Measurements from ENCODE around the gene DSCAM.

DSCAM gene

GRCh38 chr21:40153351-40153750 lies 693.6 kb downstream of the DSCAM start:
- no peak for DNase-seq

GRCh38 chr21:40152476-40152875 lies 694.5 kb downstream of the DSCAM start:
- DNase-seq = no peak

GRCh38 chr21:40151611-40152010 lies 695.3 kb downstream of the DSCAM start:
- no peak for DNase-seq

- DNase-seq = no peak
Measured at GRCh38 chr21:40146216-40146837, 700.6 kb downstream of the DSCAM start.

GRCh38 chr21:40143822-40144525 lies 703.0 kb downstream of the DSCAM start:
- peak; percentile 10 to 72 for DNase-seq

- no peak for DNase-seq
Measured at GRCh38 chr21:40141621-40142020, 705.3 kb downstream of the DSCAM start.

- DNase-seq = no peak
Measured at GRCh38 chr21:40140675-40141074, 706.3 kb downstream of the DSCAM start.

- DNase-seq = no peak
Measured at GRCh38 chr21:40139636-40140035, 707.3 kb downstream of the DSCAM start.

- DNase-seq = no peak
Measured at GRCh38 chr21:40136571-40136970, 710.4 kb downstream of the DSCAM start.

GRCh38 chr21:40134731-40135492 lies 712.0 kb downstream of the DSCAM start:
- DNase-seq = no peak

GRCh38 chr21:40130476-40130875 lies 716.5 kb downstream of the DSCAM start:
- no peak for DNase-seq

GRCh38 chr21:40129809-40130208 lies 717.1 kb downstream of the DSCAM start:
- no peak for DNase-seq

GRCh38 chr21:40128891-40129290 lies 718.1 kb downstream of the DSCAM start:
- no peak for DNase-seq

- peak in 1 of 2 donors; percentile 4 for DNase-seq
Measured at GRCh38 chr21:40120940-40121575, 725.9 kb downstream of the DSCAM start.

- DNase-seq = no peak
Measured at GRCh38 chr21:40118527-40118926, 728.4 kb downstream of the DSCAM start.

- DNase-seq = no peak
Measured at GRCh38 chr21:40117236-40117635, 729.7 kb downstream of the DSCAM start.

- DNase-seq = no peak
Measured at GRCh38 chr21:40115775-40116174, 731.2 kb downstream of the DSCAM start.

GRCh38 chr21:40102682-40103081 lies 744.3 kb downstream of the DSCAM start:
- DNase-seq = no peak

- DNase-seq = no peak
Measured at GRCh38 chr21:40099809-40100208, 747.1 kb downstream of the DSCAM start.

GRCh38 chr21:40095477-40095876 lies 751.5 kb downstream of the DSCAM start:
- no peak for DNase-seq

GRCh38 chr21:40080385-40080784 lies 766.6 kb downstream of the DSCAM start:
- DNase-seq = no peak

GRCh38 chr21:40074710-40075109 lies 772.2 kb downstream of the DSCAM start:
- DNase-seq = no peak

- no peak for DNase-seq
Measured at GRCh38 chr21:40074198-40074597, 772.8 kb downstream of the DSCAM start.
